ENCODE results near the gene GUCA2A. TPM values are rescaled to one million over a fixed set of nuclear protein-coding genes. Genes with fewer than 3 reads are reported as not detected.

Gene GUCA2A
- total and polyA plus RNA-seq, 2 of the 8 experiments (the other 6 are each of a cell fraction or from before 2014, with no cell fraction given), result not detected

- TF ChIP-seq CHD7 (IDR thresholded peaks at IDR 0.05; ENCODE audit: insufficient replicate concordance, low read length), result no peak
- no peak for TF ChIP-seq RNF2 (IDR thresholded peaks at IDR 0.05; ENCODE audit: borderline replicate concordance, low read depth, low read length, missing control alignments, poor library complexity, severe bottlenecking)
- no peak for TF ChIP-seq PHF8 (conservative IDR thresholded peaks at IDR 0.05; ENCODE audit: low read depth, low read length)
Measured at GRCh38 chr1:42163114-42163513, 1.4 kb downstream of the GUCA2A start (continued).

Data from H1 (cell line).